Liver (tissue), 3 donors: ENCODE results near the gene EIPR1.

ENCODE experiments used
- CTCF ChIP-seq: fragments of 150-350 bp; IDR thresholded peaks from 2 replicates; pipeline ENCODE4 v1.5.1; 2017; ENCODE audit warnings: improper control_type of control experiment, low read depth, low read length; ENCODE audit not compliant: missing input control
- EGR1 ChIP-seq, 2 donors: IDR thresholded peaks; 2 replicates each; pipeline ENCODE4 v1.6.1; 2016 to 2018; ENCODE audit warnings: antibody characterized with exemption in 2 of 2, low read depth in 2 of 2
- HNF4A ChIP-seq, 2 donors: conservative IDR thresholded peaks; 2 replicates each; pipeline ENCODE4 v1.6.1; 2016; ENCODE audit warnings: antibody characterized with exemption in 2 of 2, mild to moderate bottlenecking in 2 of 2
- MAX ChIP-seq: IDR thresholded peaks from 2 replicates; pipeline ENCODE4 v1.6.1; 2016; ENCODE audit warnings: antibody characterized with exemption
- donor health status: healthy.
- donor health status: healthy.

GRCh38 chr2:3399381-3399780, 21.8 kb upstream of the EIPR1 start:
- TF ChIP-seq EGR1 (IDR thresholded peaks at IDR 0.05; ENCODE audit: low read depth in 2 of 2) = no peak
- no peak for TF ChIP-seq MAX
- TF ChIP-seq CTCF = no peak
- TF ChIP-seq HNF4A (conservative IDR thresholded peaks at IDR 0.05) = no peak
